Activated naive CD4-positive, alpha-beta T cell treated with anti-CD3 and anti-CD28 coated beads, Interleukin-2, amount 50 U/mL, for 16 hours (primary cell): ENCODE results near the gene PBOV1.

ENCODE experiments used
- DNase-seq: peaks from one replicate; pipeline ENCODE4 v3.0.0-alpha.2; 2020

The PBOV1 gene

GRCh38 chr6:138204303-138204702 is 14.0 kb downstream of the PBOV1 start:
- no peak for DNase-seq

GRCh38 chr6:138203315-138203714 is 15.0 kb downstream of the PBOV1 start:
- no peak for DNase-seq

GRCh38 chr6:138201836-138202235 is 16.5 kb downstream of the PBOV1 start:
- no peak for DNase-seq

GRCh38 chr6:138198430-138199091 is 19.7 kb downstream of the PBOV1 start:
- DNase-seq = no peak

- no peak for DNase-seq
Measured at GRCh38 chr6:138197570-138197969, 20.7 kb downstream of the PBOV1 start.

GRCh38 chr6:138196122-138196738 is 22.1 kb downstream of the PBOV1 start:
- DNase-seq = no peak

- DNase-seq = no peak
Measured at GRCh38 chr6:138194287-138194686, 24.0 kb downstream of the PBOV1 start.

- no peak for DNase-seq
Measured at GRCh38 chr6:138188278-138188941, 29.9 kb downstream of the PBOV1 start.

GRCh38 chr6:138187156-138187555 is 31.1 kb downstream of the PBOV1 start:
- no peak for DNase-seq

- no peak for DNase-seq
Measured at GRCh38 chr6:138184230-138184629, 34.1 kb downstream of the PBOV1 start.

GRCh38 chr6:138183790-138184134 is 34.5 kb downstream of the PBOV1 start:
- DNase-seq = no peak

GRCh38 chr6:138182939-138183789 is 35.1 kb downstream of the PBOV1 start:
- no peak for DNase-seq

- DNase-seq = no peak
Measured at GRCh38 chr6:138176652-138177232, 41.5 kb downstream of the PBOV1 start.

GRCh38 chr6:138175596-138175995 is 42.7 kb downstream of the PBOV1 start:
- no peak for DNase-seq
